Astrocyte (in vitro differentiated cells and primary cell): ENCODE measurements around the gene SGK1. TPM values are rescaled to one million over a fixed set of nuclear protein-coding genes. Genes with fewer than 3 reads are reported as not detected.
A peak's percentile ranks its signal among the peaks of the same experiment; 100 is the strongest.

Experiments used
- DNase-seq: peaks from one replicate; pipeline ENCODE4 v3.0.0-alpha.2; 2010; ENCODE audit warnings: low read depth
- FAIRE-seq: peaks from 2 replicates; lab custom pipeline; 2011; peaks lifted over from hg19 to GRCh38; lab: Jason Lieb, UNC
- H2AFZ ChIP-seq: 2 replicates; pipeline ENCODE4 v1.6.0; 2012; ENCODE audit warnings: low read depth, low read length, inconsistent platforms
- H3K27ac ChIP-seq: 2 replicates; pipeline ENCODE4 v1.5.1; 2011; ENCODE audit warnings: low read depth, low read length, inconsistent platforms
- H3K27me3 ChIP-seq: 2 replicates; pipeline ENCODE4 v1.6.0; 2011; ENCODE audit warnings: low read length, inconsistent platforms; ENCODE audit not compliant: insufficient read depth
- H3K36me3 ChIP-seq: 2 replicates; pipeline ENCODE4 v1.5.1; 2011; ENCODE audit warnings: low read length, inconsistent platforms; ENCODE audit not compliant: insufficient read depth
- H3K4me1 ChIP-seq: 2 replicates; pipeline ENCODE4 v1.5.1; 2011; ENCODE audit warnings: low read length, inconsistent platforms; ENCODE audit not compliant: insufficient read depth
- H3K4me2 ChIP-seq: 2 replicates; pipeline ENCODE4 v1.6.0; 2012; ENCODE audit warnings: low read length, inconsistent platforms
- H3K4me3 ChIP-seq: 2 replicates; pipeline ENCODE4 v1.5.1; 2011; ENCODE audit warnings: low read depth, mild to moderate bottlenecking, low read length, inconsistent platforms; ENCODE audit not compliant: insufficient read depth
- H3K79me2 ChIP-seq: 2 replicates; pipeline ENCODE4 v1.6.0; 2012; ENCODE audit warnings: mild to moderate bottlenecking, low read length, inconsistent platforms; ENCODE audit not compliant: insufficient read depth
- H3K9ac ChIP-seq: 2 replicates; pipeline ENCODE4 v1.6.0; 2012; ENCODE audit warnings: mild to moderate bottlenecking, low read length, inconsistent platforms
- H3K9me3 ChIP-seq: 2 replicates; pipeline ENCODE4 v1.5.1; 2012; ENCODE audit warnings: low read depth, mild to moderate bottlenecking, low read length, inconsistent platforms; ENCODE audit not compliant: insufficient read depth
- H4K20me1 ChIP-seq: 2 replicates; pipeline ENCODE4 v1.6.0; 2012; ENCODE audit warnings: low read length, inconsistent platforms; ENCODE audit not compliant: insufficient read depth
- H3K27ac Mint-ChIP-seq: one replicate; pipeline ENCODE4 v1.8.0; 2021; ENCODE audit warnings: mild to moderate bottlenecking, mixed read lengths; ENCODE audit not compliant: unreplicated experiment
- H3K27me3 Mint-ChIP-seq: one replicate; pipeline ENCODE4 v1.8.0; 2021; ENCODE audit warnings: low read depth, mixed read lengths; ENCODE audit not compliant: unreplicated experiment
- H3K36me3 Mint-ChIP-seq: one replicate; pipeline ENCODE4 v1.8.0; 2021; ENCODE audit warnings: low read depth, mixed read lengths; ENCODE audit not compliant: unreplicated experiment
- H3K4me1 Mint-ChIP-seq: one replicate; pipeline ENCODE4 v1.8.0; 2021; ENCODE audit warnings: low read depth, mixed read lengths; ENCODE audit not compliant: unreplicated experiment
- H3K4me3 Mint-ChIP-seq: one replicate; pipeline ENCODE4 v1.8.0; 2021; ENCODE audit warnings: mild to moderate bottlenecking, moderate library complexity, mixed read lengths; ENCODE audit not compliant: unreplicated experiment
- H3K9me3 Mint-ChIP-seq: one replicate; pipeline ENCODE4 v1.8.0; 2021; ENCODE audit warnings: mild to moderate bottlenecking, mixed read lengths; ENCODE audit not compliant: unreplicated experiment
- EZH2 ChIP-seq: IDR thresholded peaks from 2 replicates; pipeline ENCODE4 v1.6.1; 2012; ENCODE audit warnings: mild to moderate bottlenecking, low read length, inconsistent platforms; ENCODE audit not compliant: insufficient read depth
- total RNA-seq: library from RNA; stranded (reverse); gene quantifications from 2 replicates; pipeline ENCODE4 v1.2.1, GENCODE V29; 2021
- TF ChIP-seq, protein P1 (sequence below): IDR thresholded peaks from 2 replicates; pipeline ENCODE4 v1.5.1; 2011; ENCODE audit warnings: low read depth, mild to moderate bottlenecking, inconsistent platforms, low read length, moderate library complexity; ENCODE audit not compliant: insufficient read depth

The SGK1 gene
- total RNA-seq, 1 donor from 2014 or later, result 117 TPM

DNA sequence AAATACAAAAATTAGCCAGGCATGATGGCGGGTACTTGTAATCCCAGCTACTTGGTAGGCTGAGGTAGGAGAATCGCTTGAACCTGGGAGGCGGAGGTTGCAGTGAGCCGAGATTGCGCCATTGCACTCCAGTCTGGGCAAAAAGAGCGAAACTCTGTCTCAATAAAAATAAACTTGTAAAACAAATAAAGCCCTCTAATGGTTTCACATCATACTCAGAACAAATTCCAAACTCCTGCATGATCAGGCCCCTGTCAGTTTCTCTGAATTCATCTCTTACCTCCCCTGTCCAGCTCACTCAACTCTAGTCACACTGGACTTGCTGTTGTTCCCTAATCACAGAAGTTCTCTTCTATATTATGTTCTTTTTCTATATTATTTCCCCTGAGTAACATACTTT lies 43.1 kb upstream of the SGK1 start:
- Mint-ChIP-seq H3K4me1 (peaks cover 13% of the 10 kb centered on the region), H3K9me3 (peaks cover 3% of the 10 kb centered on the region), H3K27ac (no peak overlapping the region), H3K27me3 (no peaks in the 10 kb centered on the region), H3K4me3 (no peak overlapping the region), H3K36me3 (peaks cover 4% of the 10 kb centered on the region)
- FAIRE-seq (no peak), DNase-seq (no peak)
- no peak overlapping the region for H3K9ac ChIP-seq
- peaks cover 5% of the 10 kb centered on the region for H3K4me1 ChIP-seq
- no peak overlapping the region for H3K4me2 ChIP-seq
- H3K4me3 ChIP-seq, result no peak overlapping the region
- TF ChIP-seq, protein P1, sequence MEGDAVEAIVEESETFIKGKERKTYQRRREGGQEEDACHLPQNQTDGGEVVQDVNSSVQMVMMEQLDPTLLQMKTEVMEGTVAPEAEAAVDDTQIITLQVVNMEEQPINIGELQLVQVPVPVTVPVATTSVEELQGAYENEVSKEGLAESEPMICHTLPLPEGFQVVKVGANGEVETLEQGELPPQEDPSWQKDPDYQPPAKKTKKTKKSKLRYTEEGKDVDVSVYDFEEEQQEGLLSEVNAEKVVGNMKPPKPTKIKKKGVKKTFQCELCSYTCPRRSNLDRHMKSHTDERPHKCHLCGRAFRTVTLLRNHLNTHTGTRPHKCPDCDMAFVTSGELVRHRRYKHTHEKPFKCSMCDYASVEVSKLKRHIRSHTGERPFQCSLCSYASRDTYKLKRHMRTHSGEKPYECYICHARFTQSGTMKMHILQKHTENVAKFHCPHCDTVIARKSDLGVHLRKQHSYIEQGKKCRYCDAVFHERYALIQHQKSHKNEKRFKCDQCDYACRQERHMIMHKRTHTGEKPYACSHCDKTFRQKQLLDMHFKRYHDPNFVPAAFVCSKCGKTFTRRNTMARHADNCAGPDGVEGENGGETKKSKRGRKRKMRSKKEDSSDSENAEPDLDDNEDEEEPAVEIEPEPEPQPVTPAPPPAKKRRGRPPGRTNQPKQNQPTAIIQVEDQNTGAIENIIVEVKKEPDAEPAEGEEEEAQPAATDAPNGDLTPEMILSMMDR, result no peak
- TF ChIP-seq EZH2, result no peak
- no peak overlapping the region for H3K27ac ChIP-seq
- H4K20me1 ChIP-seq, result no peaks in the 10 kb centered on the region
- no peaks in the 10 kb centered on the region for H3K36me3 ChIP-seq
- H3K79me2 ChIP-seq, result no peaks in the 10 kb centered on the region
- H2AFZ ChIP-seq, result no peak overlapping the region
- H3K9me3 ChIP-seq, result no peaks in the 10 kb centered on the region
- no peaks in the 10 kb centered on the region for H3K27me3 ChIP-seq

DNA sequence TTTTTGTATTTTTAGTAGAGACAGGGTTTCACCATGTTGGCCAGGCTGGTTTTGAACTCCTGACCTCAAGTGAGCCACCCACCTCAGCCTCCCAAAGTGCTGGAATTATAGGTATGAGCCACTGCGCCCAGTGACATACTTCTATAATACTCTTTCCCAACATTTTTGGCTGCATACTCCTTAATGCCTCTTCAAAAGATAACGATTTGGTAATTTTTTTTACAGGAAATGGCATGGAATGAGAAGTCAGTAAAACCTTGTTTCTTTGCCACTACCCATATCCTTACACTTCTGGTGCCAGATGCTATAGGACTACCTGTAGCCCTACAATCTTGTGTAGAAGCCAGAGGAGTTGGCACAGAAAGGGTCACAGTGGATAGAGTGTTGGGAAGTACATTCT lies 41.4 kb upstream of the SGK1 start:
- DNase-seq (peak; percentile 26), FAIRE-seq (no peak)
- H3K27me3 ChIP-seq, result no peaks in the 10 kb centered on the region
- no peak overlapping the region for H3K27ac Mint-ChIP-seq
- H3K36me3 ChIP-seq, result no peaks in the 10 kb centered on the region
- no peak overlapping the region for H3K4me3 Mint-ChIP-seq
- no peak overlapping the region for H3K9ac ChIP-seq
- H3K4me2 ChIP-seq, result no peak overlapping the region
- no peaks in the 10 kb centered on the region for H3K79me2 ChIP-seq
- H3K9me3 ChIP-seq, result no peaks in the 10 kb centered on the region
- peaks cover 13% of the 10 kb centered on the region for H3K4me1 Mint-ChIP-seq
- TF ChIP-seq, protein P1, result no peak
- no peak for TF ChIP-seq EZH2
- H3K4me1 ChIP-seq, result peaks cover 5% of the 10 kb centered on the region
- no peak overlapping the region for H3K4me3 ChIP-seq
- peaks cover 4% of the 10 kb centered on the region for H3K9me3 Mint-ChIP-seq
- no peaks in the 10 kb centered on the region for H3K27me3 Mint-ChIP-seq
- H4K20me1 ChIP-seq, result no peaks in the 10 kb centered on the region
- H3K36me3 Mint-ChIP-seq, result peaks cover 4% of the 10 kb centered on the region
- no peak overlapping the region for H3K27ac ChIP-seq
- H2AFZ ChIP-seq, result no peak overlapping the region

DNA sequence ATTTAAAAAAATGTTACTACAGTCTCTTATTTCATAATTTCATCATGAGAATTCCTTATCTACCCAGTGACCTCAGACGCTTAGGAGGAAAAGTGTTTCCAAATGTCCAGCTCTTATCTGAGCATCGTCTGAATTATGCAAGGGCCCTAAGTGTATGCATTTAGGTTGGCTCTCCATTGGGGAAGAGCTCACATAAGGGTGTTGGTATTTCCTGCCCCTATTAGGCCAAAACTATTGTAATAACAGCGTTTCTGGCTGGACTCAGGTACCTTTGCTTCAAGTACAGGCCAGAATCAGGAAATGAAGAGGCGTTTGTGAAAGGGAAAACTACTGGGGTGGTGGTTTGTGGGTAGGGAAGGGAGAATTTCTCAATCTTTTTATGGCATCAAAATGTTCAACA lies 40.4 kb upstream of the SGK1 start:
- Histone ChIP-seq H3K27ac (no peak overlapping the region), H3K36me3 (no peaks in the 10 kb centered on the region), H3K4me1 (peaks cover 6% of the 10 kb centered on the region), H3K9ac (no peak overlapping the region), H3K27me3 (no peaks in the 10 kb centered on the region), H3K4me2 (no peak overlapping the region), H3K4me3 (no peak overlapping the region), H3K9me3 (no peaks in the 10 kb centered on the region), H3K79me2 (no peaks in the 10 kb centered on the region), H4K20me1 (no peaks in the 10 kb centered on the region), H2AFZ (no peak overlapping the region)
- H3K27me3 Mint-ChIP-seq, result no peaks in the 10 kb centered on the region
- peaks cover 4% of the 10 kb centered on the region for H3K9me3 Mint-ChIP-seq
- no peak for FAIRE-seq
- TF ChIP-seq, protein P1, result no peak
- no peak for TF ChIP-seq EZH2
- DNase-seq, result peak; percentile 90
- no peak overlapping the region for H3K27ac Mint-ChIP-seq
- H3K36me3 Mint-ChIP-seq, result peaks cover 4% of the 10 kb centered on the region
- H3K4me3 Mint-ChIP-seq, result no peak overlapping the region
- peaks cover 18% of the 10 kb centered on the region for H3K4me1 Mint-ChIP-seq
